HT-29 (cell line): ENCODE measurements around the gene CALML4. TPM values are rescaled to one million over a fixed set of nuclear protein-coding genes. Genes with fewer than 3 reads are reported as not detected.
A peak's percentile ranks its signal among the peaks of the same experiment; 100 is the strongest.
"Not testable (repeated sequence)": the region's sequence is repeated elsewhere in the genome, so short reads cannot be mapped to it uniquely, and the experiment has no call there.

Experiments used
- DNase-seq: peaks from one replicate; pipeline ENCODE4 v3.0.0-alpha.2; 2015; ENCODE audit warnings: low spot score
- total RNA-seq: library from RNA; depleted of rRNA; stranded (reverse); fragments of >200 nt; shearing (Covaris generic); gene quantifications from 2 replicates; pipeline ENCODE4 v1.2.3, GENCODE V29; 2014; rRNA removed

The CALML4 gene
- 118 and 129 TPM in 2 replicates for total RNA-seq

GRCh38 chr15:68204776-68205557 is at the start of gene CALML4:
TSS of gene CALML4 (minus strand) at chr15:68205332. CDS start at chr15:68205247, 85 bp downstream.
- DNase-seq = peak; percentile 96

DNA sequence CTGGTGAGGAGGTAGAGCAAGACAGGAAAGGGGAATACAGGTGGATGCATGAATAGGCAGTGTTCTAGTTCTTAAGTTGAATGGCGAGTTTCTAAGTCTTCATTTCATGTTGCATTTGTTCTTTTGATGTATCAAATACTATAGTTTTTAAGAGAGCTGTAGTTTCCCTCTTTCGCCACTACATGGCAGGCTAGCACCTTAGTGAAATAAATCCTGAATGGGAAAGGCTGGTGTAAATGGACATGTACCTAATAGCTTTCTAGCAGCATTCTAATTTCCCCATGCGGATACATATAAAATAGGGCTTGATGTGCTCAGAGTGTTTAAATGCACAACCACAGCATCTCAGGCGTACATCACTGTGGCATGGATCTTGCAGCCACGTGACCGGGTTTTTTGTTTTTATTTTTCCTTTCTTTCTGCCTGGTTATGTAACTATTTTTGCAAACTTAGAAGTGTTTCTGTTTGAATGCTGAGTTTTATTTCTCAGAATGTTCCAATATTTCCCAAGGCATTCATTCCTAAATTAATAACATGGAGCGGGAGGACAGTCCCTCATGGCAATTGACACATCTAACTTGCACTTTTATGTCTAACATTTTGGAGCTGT is 47.9 kb upstream of the CALML4 start:
- DNase-seq = peak; percentile 93

DNA sequence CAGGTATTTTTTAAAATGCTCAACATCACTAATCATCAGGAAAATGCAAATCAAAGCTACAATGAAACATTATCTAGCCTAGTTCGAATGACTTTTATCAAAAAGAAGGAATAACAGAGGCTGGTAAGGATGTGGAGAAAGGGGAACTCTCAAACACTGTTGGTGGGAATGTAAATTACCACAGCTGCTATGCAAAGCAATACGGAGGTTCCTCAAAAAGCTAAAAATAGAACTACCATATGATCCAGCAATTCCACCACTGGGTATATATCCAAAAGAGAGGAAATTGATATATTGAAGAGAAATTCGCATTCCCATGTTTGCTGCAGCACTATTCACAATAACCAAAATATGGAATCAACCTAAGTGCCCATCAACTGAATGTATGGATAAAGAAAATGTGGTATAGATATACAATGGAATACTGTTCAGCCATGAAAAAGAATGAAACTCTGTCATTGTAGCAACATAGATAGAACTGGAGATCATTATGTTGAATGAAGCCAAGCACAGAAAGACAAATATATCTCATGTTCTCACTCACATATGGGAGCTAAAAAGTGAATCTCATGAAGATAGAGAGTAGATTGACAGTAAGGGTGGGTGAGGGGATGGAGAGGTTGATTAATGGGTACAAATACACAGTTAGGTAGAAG is 44.1 kb upstream of the CALML4 start:
- DNase-seq = no peak

DNA sequence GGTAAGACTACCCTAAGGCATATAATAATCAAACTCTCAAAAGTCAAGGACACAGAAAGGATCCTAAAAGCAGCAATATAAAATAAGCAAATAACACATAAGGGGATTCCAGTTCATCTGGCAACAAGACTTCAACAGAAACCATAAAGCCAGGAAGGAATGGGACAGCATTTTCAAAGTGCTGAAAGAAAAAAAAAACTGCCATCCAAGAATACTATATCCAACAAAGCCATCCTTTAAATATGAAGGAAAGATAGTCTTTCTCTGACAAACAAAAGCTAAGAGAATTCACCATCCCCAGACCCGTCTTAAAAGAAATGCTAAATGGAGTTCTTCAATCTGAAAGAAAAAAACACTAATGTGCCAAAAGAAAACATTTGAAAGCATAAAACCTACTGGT is 39.1 kb upstream of the CALML4 start:
- no peak for DNase-seq

DNA sequence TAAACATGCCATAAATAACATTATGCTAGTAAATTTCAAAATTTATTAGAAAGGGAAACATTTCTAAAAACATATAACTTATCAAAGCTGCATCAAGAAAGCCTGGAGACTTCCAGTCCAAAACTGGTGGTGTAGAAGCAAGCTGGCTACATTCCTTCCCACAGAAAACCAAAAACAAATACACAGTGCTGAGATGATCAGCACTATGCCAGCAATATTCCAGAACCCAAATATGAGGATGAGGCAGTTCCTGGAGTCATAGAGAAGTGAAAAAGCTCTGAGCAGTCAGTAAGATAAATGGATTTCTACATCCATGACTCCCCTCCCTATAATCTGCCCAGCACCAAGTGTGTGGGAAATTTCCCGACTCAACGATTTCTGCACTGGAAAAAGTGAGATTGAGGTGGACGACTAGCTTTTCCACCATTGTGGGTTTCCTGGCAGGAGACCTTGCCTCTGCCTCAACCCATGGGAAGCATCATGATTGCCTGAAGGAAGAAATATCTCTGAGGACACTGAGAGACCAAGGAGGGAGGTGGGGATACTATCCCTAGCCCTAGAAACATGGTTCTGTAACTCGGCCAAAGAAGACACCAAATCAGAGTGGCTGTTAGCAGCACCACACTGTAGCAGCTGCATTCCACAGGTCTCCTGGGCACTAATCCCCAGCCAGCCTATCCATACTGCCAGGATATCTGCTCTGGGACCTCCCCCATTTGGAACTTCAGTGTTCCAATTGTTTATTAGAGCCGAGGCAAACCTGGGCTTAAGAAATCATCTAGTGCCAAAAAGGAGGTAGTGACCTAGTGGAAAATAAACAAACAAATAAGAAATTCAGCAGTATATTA is 36.2 kb upstream of the CALML4 start:
- DNase-seq = no peak

GRCh38 chr15:68239025-68239424 is 33.9 kb upstream of the CALML4 start:
- DNase-seq = no peak

- DNase-seq = no peak
These were observed 29.9 kb upstream of the CALML4 start for GRCh38 chr15:68235022-68235421.

DNA sequence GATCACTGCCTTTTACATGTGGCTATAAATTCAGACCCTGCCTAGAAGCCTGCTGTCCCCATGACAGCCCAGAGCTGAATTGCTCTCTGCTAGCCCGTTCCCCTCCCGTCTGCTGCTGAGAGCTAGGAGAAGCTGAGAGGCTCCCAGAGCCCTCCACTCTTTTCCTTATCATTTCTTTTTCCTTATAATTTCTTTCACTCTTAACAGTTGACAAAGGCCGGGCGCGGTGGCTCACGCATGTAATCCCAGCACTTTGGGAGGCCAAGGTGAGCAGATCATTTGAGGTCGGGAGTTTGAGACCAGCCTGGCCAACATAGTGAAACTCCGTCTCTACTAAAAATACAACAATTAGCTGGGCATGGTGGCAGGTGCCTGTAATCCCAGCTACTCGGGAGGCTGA is 29.4 kb upstream of the CALML4 start:
- DNase-seq = not testable (repeated sequence)

DNA sequence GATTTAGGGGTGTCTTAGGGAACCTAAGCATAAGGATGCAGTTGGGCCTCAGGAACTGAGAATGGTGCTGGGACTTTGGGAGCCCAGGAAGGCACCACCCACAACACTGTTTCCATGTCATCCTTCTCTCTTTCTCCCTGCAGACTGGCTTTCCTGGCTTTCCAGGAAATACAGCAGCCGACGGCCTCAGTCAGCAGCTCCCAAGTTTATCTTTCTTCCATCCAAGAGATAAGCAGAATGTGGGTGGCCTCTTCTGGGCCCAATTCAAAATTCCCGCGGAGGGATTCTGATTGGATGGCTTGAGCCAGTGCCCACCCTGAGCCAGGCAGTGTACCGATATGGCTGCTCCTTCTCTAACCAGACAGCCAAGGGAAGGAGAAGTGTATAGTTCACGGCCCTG is 28.9 kb upstream of the CALML4 start:
- no peak for DNase-seq

GRCh38 chr15:68232937-68233336 is 27.8 kb upstream of the CALML4 start:
- no peak for DNase-seq

GRCh38 chr15:68232449-68232848 is 27.3 kb upstream of the CALML4 start:
- DNase-seq = peak; percentile 39

GRCh38 chr15:68231102-68231818 is 26.1 kb upstream of the CALML4 start:
- no peak for DNase-seq

- no peak for DNase-seq
These were observed 25.3 kb upstream of the CALML4 start for GRCh38 chr15:68230157-68231100.

DNA sequence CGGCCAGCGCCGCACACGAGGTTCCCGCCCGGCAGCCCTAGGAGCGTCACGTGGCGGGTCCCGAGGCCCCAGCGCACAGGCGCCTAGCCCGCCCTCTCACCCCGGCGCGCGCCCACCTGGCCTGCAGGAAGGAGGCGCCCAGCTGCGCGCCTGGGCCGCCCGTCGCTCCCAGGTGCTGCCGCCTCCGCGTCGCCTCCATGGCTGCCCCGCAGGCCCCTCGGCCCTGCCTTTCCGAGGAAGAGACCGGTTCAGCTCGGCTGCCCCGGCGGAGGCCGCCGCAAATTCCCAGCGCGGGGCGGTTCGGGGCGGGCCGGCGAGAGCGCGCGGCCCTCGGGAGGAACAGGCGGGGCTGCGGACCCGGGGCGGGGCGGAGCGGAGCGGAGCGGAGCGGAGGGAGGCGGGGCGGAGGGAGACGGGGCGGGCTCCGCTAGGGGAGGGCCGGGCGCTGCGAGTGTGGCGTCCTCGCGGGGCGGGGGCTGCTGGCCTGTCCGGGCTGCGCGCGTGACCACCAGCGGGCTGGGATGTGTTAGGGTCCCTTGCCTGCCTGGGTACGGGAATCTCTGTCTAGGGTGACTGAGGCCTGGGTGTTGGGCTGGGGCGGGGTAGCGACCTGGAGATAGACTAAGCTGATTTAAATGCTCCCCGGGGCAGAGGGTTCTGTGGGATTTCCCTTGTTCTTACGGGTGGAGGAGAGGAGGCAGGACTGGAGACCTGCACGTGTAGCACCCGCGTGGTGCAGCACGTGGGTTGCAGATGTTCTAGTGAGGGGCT is 24.4 kb upstream of the CALML4 start, which contains the start of gene CLN6:
CLN6 (minus strand) TSS at position 343 of the 771 bp plus-strand sequence; CDS start at position 199, 144 bp downstream.
- peak; percentile 87 for DNase-seq

- DNase-seq = no peak
These were observed 23.8 kb upstream of the CALML4 start for GRCh38 chr15:68228971-68229385.

GRCh38 chr15:68228143-68228970 is 23.2 kb upstream of the CALML4 start:
- DNase-seq = peak; percentile 64

DNA sequence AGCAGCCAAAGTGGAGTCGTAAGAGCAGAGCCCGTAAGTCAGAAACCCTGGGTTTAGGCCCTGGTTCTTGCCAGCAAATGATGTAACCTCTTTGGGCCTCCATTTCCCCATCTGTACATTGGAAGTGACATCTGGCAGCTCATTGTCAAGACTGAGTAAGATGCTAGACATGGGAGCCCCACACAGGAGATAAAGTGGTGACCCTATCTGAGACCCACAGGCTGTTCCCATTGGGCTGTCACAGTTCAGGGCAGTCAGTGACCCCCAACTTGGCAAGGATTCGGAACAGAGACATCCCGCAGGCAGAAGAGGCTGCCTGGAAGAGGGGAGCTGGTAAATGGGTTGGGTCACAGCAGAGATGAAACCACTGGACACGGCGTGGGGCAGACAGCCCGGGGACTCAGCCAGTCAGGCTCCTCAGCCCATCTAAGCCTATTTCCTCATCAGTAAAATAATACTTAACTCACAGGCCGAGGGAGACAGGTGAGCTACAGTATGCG is 22.6 kb upstream of the CALML4 start:
- DNase-seq = no peak

DNA sequence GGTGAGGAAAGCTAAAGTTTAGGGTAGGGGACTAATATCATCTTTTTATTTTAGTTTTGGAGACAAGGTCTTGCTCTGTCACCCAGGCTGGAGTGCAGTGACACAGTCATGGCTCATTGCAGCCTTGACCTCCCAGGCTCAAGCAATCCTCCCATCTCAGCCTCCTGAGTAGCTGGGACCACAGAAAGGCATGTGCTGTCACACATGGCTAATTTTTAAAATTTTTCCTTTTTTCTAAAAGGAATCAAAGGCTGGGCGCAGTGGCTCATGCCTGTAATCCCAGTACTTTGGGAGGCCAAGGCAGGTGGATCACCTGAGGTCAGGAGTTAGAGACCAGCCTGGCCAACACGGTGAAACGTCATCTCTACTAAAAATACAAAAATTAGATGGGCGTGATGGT is 20.3 kb upstream of the CALML4 start:
- DNase-seq = not testable (repeated sequence)
